Measurements from ENCODE around the gene SCGB1C1.
"Not testable (repeated sequence)": the region's sequence is repeated elsewhere in the genome, so short reads cannot be mapped to it uniquely, and the experiment has no call there.

The SCGB1C1 gene

GRCh38 chr11:230431-230830 is 37.6 kb downstream of the SCGB1C1 start:
- no peak overlapping the region for H3K4me3 ChIP-seq (ENCODE audit: low read depth, low read length)
- no peak for DNase-seq (ENCODE audit: low read depth)
- no peak for TF ChIP-seq CTCF (IDR thresholded peaks at IDR 0.05; ENCODE audit: insufficient read depth, low read depth, low read length, missing control alignments)

GRCh38 chr11:232783-233565 is 40.1 kb downstream of the SCGB1C1 start:
- no peak overlapping the region for H3K4me3 ChIP-seq (ENCODE audit: low read depth, low read length)
- DNase-seq (ENCODE audit: low read depth), result no peak
- no peak for TF ChIP-seq CTCF (IDR thresholded peaks at IDR 0.05; ENCODE audit: insufficient read depth, low read depth, low read length, missing control alignments)

- H3K4me3 ChIP-seq (ENCODE audit: low read depth, low read length), result peak overlapping the region; percentile 74
Observed at GRCh38 chr11:235180-235579, 42.3 kb downstream of the SCGB1C1 start.

GRCh38 chr11:235609-235996 is 42.7 kb downstream of the SCGB1C1 start:
- H3K4me3 ChIP-seq (ENCODE audit: low read depth, low read length), result peak overlapping the region; percentile 74
- no peak for TF ChIP-seq CTCF (IDR thresholded peaks at IDR 0.05; ENCODE audit: insufficient read depth, low read depth, low read length, missing control alignments)
- DNase-seq (ENCODE audit: low read depth), result peak; percentile 51

More at GRCh38 chr11:235180-235579, 42.3 kb downstream of the SCGB1C1 start:
- no peak for DNase-seq (ENCODE audit: low read depth)
- TF ChIP-seq CTCF (IDR thresholded peaks at IDR 0.05; ENCODE audit: insufficient read depth, low read depth, low read length, missing control alignments), result no peak

GRCh38 chr11:235997-236773 is 43.3 kb downstream of the SCGB1C1 start, which contains the start of gene SIRT3:
Gene SIRT3, minus strand, starts transcription at chr11:236342. Its CDS starts 14 bp downstream, at chr11:236328.
- DNase-seq (ENCODE audit: low read depth), result peak; percentile 94
- peak within 1 kb of the TSS; percentile 94 for H3K4me3 ChIP-seq (ENCODE audit: low read depth, low read length)
- no peak for TF ChIP-seq CTCF (IDR thresholded peaks at IDR 0.05; ENCODE audit: insufficient read depth, low read depth, low read length, missing control alignments)

- DNase-seq (ENCODE audit: low read depth), result peak; percentile 89
- H3K4me3 ChIP-seq (ENCODE audit: low read depth, low read length), result peak within 1 kb of the TSS; percentile 94
- TF ChIP-seq CTCF (IDR thresholded peaks at IDR 0.05; ENCODE audit: insufficient read depth, low read depth, low read length, missing control alignments), result no peak
Observed at GRCh38 chr11:236774-237767, 44.2 kb downstream of the SCGB1C1 start, which contains the start of gene PSMD13. Gene PSMD13, plus strand, starts transcription at chr11:236976. Its CDS starts 74 bp downstream, at chr11:237050.

GRCh38 chr11:238346-238745 is 45.5 kb downstream of the SCGB1C1 start:
- peak overlapping the region; percentile 94; the same call in 1 of the 2 replicates for H3K4me3 ChIP-seq (ENCODE audit: low read depth, low read length)
- not testable (repeated sequence) for DNase-seq (ENCODE audit: low read depth)
